VCaP (cell line): Measurements from ENCODE around the gene MYLK.

Source experiments
- H3K27ac ChIP-seq: fragments of 450-650 bp; 2 replicates; pipeline ENCODE4 v1.5.1; 2017
- TF ChIP-seq, protein P1 (sequence below): fragments of 450-650 bp; conservative IDR thresholded peaks from 2 replicates; pipeline ENCODE4 v1.5.1; 2017; ENCODE audit warnings: mild to moderate bottlenecking, moderate library complexity

The MYLK gene

DNA sequence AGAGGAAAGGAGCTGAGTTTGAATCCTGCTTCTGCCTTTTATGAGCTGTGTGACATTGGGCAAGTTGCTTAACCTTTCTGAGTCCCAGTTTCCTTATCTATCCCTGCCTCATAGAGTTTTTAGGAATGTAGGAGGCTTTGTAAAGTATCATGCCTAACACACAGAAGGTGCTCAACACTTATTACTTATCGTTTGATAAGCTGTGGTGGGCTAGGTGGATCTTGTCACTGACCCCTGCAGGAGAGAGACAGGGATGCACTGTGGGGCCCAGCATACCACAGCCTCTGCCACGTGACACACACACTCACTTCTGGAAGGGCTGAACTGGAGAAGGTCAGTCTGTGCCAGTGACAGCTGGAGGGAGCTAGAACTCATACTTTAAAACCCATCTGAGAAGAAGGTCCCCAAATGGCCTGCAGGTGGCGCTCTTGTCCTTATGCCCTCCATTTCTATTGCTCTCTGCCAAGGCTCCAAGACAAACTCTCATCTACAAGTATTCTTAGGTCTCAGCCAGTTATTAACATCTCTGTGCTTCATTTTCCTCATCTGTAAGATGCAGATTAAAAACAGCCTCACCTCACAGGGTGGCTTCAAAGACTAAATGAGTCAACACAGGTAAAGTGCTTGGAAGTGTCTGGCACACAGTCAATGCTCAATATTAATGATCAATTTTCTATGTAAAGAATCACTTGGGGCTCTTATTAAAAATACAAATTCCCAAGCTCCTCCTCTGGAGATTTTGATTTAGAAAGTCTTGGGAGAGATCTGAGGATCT, 241.8 kb downstream of the MYLK start:
- TF ChIP-seq, protein P1, sequence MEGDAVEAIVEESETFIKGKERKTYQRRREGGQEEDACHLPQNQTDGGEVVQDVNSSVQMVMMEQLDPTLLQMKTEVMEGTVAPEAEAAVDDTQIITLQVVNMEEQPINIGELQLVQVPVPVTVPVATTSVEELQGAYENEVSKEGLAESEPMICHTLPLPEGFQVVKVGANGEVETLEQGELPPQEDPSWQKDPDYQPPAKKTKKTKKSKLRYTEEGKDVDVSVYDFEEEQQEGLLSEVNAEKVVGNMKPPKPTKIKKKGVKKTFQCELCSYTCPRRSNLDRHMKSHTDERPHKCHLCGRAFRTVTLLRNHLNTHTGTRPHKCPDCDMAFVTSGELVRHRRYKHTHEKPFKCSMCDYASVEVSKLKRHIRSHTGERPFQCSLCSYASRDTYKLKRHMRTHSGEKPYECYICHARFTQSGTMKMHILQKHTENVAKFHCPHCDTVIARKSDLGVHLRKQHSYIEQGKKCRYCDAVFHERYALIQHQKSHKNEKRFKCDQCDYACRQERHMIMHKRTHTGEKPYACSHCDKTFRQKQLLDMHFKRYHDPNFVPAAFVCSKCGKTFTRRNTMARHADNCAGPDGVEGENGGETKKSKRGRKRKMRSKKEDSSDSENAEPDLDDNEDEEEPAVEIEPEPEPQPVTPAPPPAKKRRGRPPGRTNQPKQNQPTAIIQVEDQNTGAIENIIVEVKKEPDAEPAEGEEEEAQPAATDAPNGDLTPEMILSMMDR = peak; percentile 74
- H3K27ac ChIP-seq = no peak overlapping the region

DNA sequence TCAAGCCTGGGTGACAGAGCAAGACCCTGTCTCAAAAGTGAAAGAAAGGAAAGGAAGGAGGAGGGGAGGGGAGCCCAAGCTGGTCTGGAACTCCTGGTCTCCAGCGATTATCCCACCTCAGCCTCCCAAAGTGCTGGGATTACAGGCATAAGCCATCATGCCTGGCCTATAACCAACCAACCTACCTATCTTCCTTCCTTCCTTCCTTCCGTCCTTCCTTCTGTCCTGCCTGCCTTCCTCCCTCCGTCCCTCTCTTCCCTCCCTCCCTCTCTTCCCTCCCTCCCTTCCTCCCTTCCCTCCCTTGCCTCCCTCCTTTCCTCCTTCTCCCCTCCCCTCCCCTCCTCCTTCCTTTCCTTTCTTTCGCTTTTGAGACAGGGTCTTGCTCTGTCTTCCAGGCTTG, 242.6 kb downstream of the MYLK start:
- H3K27ac ChIP-seq = no peak overlapping the region
- TF ChIP-seq, protein P1 = no peak

DNA sequence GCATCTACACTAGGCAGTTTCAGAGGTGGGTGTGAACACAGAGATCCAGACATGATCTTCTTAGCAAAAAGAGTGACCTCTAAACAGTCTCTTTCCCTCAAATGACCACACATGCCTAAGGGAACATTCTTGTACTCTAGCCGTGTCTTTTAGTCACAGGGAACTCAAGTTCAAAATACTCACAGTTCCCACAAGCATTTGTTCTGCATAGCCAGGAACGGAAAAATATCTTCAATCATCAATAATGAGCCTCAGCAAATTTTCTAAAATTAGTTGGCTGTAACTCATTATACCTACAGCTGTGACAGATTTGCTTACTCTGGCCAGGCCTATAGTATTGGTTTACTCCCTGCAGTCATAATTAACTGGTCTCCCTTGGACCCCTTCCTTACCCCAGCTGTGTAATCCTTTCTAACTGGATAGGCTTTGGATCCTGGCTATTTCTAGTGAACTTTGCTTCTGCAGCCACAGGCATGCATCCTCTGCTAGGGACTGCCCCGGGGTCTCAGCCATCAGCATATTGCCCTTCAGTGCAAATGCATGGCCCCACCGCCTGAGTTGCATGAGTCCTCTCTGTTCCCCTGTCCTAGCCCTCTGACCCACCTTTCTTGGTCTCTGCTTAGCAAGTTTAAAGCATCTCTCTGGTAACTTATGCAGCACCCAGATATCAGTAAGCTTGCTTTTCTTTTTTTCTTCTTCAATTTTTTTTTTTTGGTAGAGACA, 243.2 kb downstream of the MYLK start:
- TF ChIP-seq, protein P1 = no peak
- no peak overlapping the region for H3K27ac ChIP-seq

DNA sequence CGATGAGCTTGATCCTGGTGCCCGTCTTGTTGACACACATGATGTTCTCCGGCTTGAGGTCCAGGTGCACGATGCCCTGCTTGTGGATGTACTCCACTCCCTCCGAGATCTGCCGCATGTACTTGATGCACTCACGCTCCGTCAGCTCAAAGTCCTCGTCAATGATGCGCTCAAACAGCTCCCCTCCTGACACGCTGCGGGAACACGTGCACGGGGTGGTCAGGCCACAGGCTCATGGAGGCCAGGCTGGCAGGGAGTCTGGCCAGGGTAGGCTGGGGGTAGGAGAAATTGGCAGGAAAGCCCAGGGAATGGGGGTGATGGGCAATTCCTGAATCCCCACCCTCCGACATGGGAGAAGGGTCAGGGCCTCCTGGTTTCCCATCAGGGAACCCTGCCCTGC, 243.8 kb downstream of the MYLK start:
- H3K27ac ChIP-seq = no peak overlapping the region
- TF ChIP-seq, protein P1 = no peak

DNA sequence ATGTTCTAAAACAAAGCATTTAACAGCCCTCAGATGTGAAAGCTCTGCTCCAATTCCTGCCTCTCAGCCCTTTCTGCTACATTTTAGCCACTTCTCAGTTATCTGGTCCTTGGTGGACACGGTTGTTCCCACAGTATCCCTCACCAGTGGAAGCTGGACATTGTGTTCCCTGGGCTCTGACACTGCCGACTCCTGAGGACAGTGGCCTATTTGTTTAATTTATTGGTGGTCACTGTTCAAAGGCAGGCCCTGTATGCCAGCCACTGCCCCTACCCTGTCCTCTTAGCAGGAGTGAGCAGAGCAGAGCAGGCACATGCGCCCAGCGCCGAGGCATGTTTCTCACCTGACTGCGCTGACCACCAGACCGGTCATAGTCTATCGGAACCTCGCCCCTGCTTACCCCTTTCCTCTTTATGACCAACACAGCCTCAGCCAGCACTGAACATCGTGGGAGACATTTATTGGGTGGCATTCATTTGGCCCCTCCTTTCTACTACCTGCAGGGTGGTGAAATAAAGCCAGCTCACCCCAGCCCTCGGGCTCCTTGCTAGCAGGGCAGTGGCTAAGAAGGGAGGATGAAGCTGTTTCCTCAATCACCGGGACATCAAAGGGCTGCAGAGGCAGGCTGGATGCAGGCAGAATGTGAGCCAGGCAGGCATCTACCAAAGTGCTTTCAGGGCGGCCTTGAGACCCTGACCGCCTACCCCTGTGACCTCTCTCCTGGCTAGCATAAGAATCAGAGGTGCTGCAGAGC, 245.0 kb downstream of the MYLK start:
- H3K27ac ChIP-seq = no peak overlapping the region
- TF ChIP-seq, protein P1 = no peak

DNA sequence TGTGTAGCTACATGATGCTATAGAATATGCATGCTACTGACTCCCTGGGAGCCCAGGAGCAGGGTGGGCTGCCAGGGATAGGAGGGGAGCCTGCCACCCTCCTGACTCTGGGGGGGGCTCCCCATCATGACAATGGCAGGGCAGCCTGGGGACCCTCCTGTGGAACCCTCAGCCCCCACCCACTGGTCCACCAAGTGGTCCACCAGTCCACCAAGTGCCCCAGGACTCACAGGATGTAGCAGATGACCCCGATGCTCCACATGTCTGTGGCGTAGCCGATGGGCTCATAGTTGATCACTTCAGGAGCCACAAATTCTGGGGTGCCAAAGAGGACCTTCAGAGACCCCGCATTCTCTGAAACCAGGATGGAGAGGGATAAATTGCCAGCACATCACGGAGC, 246.3 kb downstream of the MYLK start:
- TF ChIP-seq, protein P1 = no peak
- no peak overlapping the region for H3K27ac ChIP-seq

DNA sequence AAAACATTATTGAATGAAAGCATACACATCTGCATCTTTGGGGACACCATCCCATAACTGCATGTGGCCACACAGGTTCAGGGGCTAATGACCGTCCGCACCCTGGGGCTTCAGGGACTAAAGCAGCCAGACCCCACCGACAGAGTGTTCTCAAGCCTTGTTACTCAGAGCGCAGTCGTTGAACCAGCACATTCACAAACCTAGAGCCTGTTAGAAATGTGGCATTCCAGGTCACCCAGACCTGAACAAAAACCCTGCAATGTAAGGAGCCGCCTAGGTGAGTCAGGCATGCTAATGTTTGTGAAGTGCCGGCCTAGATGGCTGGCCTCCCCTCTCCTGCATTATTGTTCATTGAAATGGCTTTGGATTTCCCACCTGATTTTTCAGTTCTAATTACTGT, 247.0 kb downstream of the MYLK start:
- TF ChIP-seq, protein P1 = no peak
- H3K27ac ChIP-seq = no peak overlapping the region
